Right cardiac atrium (tissue), 5 donors: ENCODE data around the gene MACROD2. TPM values are rescaled to one million over a fixed set of nuclear protein-coding genes. Genes with fewer than 3 reads are reported as not detected.

Source experiments
- ATAC-seq, 2 donors: fragments of 200-7000 bp; cut with Tn5 transposase; one replicate each; pipeline versions ENCODE4 v1.8.0 to v1.9.1; 2020; ENCODE audit warnings: moderate library complexity in 2 of 2, mild to moderate bottlenecking in 1 of 2
- DNase-seq, 3 donors: peaks; one replicate each; pipeline ENCODE4 v3.0.0-alpha.2; 2020
- H3K27ac ChIP-seq: one replicate; pipeline ENCODE4 v1.5.1; 2013; ENCODE audit warnings: mild to moderate bottlenecking, low read length, control low read depth, moderate library complexity
- H3K27me3 ChIP-seq: one replicate; pipeline ENCODE4 v1.6.1; 2013; ENCODE audit not compliant: control insufficient read depth, insufficient read depth
- H3K4me1 ChIP-seq: one replicate; pipeline ENCODE4 v1.6.1; 2013; ENCODE audit warnings: low read length; ENCODE audit not compliant: control insufficient read depth, insufficient read depth
- H3K4me3 ChIP-seq: one replicate; pipeline ENCODE4 v1.5.1; 2013; ENCODE audit warnings: low read length, control low read depth
- H3K9me3 ChIP-seq: one replicate; pipeline ENCODE4 v1.6.1; 2013; ENCODE audit warnings: low read length; ENCODE audit not compliant: control insufficient read depth
- WGBS: extraction: QIAGEN DNeasy Blood & Tissue Kit; methylation state at CpG from one replicate; pipeline ENCODE4 v1.1.7; 2013; 5-methylcytosine and 5-hydroxymethylcytosine counted together
- intact Hi-C, 4 donors: fragments of 100-400 bp; cut with DNase I; formaldehyde crosslinking; loops; one replicate each; pipeline versions ENCODE4 v1.11.0 to v1.14.0; 2022 to 2023
- polyA plus RNA-seq: library from polyadenylated mRNA; stranded (reverse); fragments of 200-250 nt; gene quantifications from one replicate; pipeline ENCODE4 v1.2.3, GENCODE V29; 2013
- total RNA-seq, 4 donors: library from RNA; stranded (reverse); fragmentation: NEBNext Ultra II Directional; extraction: Animal tissue kit (Norgen Biotek cat#: 25700); gene quantifications; one replicate each; pipeline ENCODE4 v1.2.1, GENCODE V29; 2021
- donor health status: healthy with polysubstance abuse.
- donor health status: DM: no; HTN: yes; CAD: no.
- donor health status: DM: no; HTN: no; CAD: no.
- donor health status: DM: no; HTN: yes; CAD: no; lungs with severe emphysema.
- donor health status: DM: yes; HTN: yes; CAD: no.

Gene MACROD2
- total and polyA plus RNA-seq, 5 donors: 0.61 to 4.4 (median 2.4) TPM

DNA sequence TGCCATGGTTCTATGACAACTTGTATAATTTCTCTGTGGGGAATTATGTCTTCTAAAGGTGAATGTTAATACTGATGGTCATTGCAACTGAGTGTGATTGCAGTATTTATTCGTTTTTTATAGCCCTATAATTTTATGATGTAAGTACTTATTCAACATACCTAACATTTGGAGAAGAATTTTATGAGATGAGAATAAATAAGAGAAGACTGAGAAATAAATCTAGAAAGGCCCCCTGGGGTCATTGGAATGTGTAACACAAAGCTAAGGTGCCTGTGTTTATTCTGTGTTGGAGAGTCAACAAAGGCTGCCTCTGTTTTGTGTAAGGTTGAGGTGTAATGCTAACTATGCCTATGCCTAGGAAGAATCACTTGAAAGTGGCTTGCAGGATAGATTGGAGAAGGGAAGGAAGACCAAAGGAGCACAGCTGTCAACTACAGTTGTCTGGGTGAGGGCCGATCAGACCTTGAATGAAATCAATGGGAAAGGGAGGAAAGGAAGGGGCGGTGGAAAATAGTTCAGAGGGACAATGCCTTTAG is 1501.3 kb downstream of the MACROD2 start:
- DNase-seq (no peak), ATAC-seq (no peak)
- Histone ChIP-seq H3K27ac (no peak overlapping the region), H3K4me3 (no peak overlapping the region), H3K4me1 (no peaks in the 10 kb centered on the region), H3K27me3 (no peaks in the 10 kb centered on the region), H3K9me3 (no peaks in the 10 kb centered on the region)
- 83% methylated on average over 3 of the region's 3 CpGs for WGBS
- intact Hi-C loops: no loop called here

DNA sequence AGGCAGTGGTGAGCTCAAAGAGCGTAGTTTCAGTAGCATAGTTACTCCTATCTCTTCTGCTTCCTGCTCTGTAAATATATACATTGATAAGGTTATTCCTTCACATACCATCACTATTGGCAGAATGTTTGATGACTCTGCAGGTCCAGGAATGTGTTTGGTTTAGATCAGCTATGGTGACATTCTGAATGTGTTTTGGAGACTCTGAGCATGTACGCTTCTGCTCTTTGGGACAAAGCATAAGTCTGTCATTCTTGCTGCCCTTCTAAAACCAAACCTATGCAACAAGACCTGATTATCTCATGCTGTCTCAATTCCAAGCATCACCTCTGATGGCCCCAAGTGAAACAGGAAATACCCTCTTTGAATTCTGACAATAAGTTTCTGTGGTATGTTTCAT is 1503.6 kb downstream of the MACROD2 start:
- Histone ChIP-seq H3K4me1 (no peaks in the 10 kb centered on the region), H3K27ac (no peak overlapping the region), H3K4me3 (no peak overlapping the region), H3K9me3 (no peaks in the 10 kb centered on the region), H3K27me3 (no peaks in the 10 kb centered on the region)
- intact Hi-C loops: no loop called here
- DNase-seq (no peak), ATAC-seq (no peak)
- WGBS: 90% methylated on average over 2 of the region's 2 CpGs

DNA sequence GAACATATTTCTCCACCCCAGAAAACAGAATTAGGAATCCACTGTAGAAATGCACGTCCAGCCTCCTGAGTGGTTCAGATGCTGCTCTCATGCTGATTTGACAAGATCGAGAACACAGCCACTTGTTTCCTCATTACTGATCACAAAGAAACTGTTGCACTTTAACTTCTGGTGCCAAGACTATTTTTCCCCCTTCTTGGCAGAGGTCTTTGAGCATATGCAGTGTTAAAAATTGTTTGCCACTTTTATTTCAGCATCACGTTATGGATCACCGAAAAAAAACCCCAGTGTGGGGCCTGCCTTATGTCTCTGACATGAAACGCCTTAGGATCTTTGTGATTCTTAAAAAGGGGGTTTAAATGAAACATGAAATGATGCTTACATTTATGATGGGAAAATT is 1511.0 kb downstream of the MACROD2 start:
- Histone ChIP-seq H3K27ac (no peak overlapping the region), H3K27me3 (no peaks in the 10 kb centered on the region), H3K9me3 (no peaks in the 10 kb centered on the region), H3K4me1 (no peaks in the 10 kb centered on the region), H3K4me3 (no peak overlapping the region)
- intact Hi-C loops: no loop called here
- DNase-seq: no peak
- no peak for ATAC-seq
- 75% methylated on average over 5 of the region's 5 CpGs for WGBS

DNA sequence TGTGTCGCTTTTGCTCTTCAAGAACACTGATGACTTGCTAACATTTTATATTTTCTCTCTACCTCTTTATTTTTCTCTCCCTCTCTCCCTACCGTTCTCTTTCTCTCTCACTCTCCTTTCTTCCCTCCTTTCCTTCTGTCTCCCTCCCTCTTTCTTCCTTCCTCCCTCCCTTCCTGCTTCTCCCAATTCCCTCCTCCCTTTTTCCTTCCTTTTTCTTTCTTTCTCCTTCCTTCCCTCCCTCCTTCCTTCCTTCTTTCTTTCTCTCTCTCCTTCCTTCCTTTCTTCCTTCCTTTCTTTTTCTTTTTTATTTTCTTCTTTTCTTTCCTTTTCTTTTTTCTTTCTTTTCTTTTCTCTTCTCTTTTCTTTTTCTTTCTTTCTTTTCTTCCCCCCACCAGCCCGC is 1511.8 kb downstream of the MACROD2 start:
- DNase-seq (no peak), ATAC-seq (no peak)
- Histone ChIP-seq H3K4me1 (no peaks in the 10 kb centered on the region), H3K27me3 (no peaks in the 10 kb centered on the region), H3K4me3 (no peak overlapping the region), H3K9me3 (no peaks in the 10 kb centered on the region), H3K27ac (no peak overlapping the region)
- 88% methylated on average over 3 of the region's 3 CpGs for WGBS
- intact Hi-C loops: no loop called here

DNA sequence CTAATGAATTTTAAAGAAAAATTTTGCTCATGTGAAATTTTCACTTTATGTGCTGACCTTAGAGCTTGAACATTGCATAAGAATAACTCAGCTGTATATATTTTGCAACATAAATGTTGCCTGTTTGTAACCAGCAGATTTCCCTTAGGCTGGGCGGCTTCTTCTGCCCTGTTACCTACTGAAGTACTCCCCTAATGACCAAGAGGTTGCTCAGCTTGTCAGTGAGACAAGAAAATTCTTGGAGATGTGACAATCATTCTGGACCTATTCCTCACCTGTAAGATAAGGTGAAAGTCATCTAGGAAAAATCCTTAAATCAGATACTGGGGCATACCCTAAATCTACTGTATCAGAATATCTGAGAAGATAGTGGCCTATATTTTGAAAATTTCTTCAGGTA is 1516.2 kb downstream of the MACROD2 start:
- 92% methylated on average over 1 of the region's 1 CpG for WGBS

DNA sequence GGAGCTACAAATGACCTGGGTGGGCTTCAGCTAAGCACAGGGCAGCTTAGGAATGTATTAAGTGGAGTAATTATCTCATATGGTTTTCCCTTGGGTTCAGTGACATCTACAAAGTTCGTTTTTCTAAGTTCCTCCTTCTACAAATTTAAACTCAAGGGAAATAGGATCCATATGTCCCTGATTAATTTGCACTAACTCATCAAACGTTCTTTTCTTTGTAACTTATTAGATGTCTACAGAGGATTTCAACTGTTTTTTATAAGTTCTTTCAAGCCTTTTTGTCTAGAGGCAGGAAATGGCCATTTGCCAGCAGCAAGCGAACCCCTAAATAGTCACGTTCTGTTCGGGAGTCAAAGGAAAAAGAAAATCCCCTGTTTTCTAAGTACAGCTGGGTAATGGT is 1517.6 kb downstream of the MACROD2 start:
- H3K27me3 ChIP-seq: no peaks in the 10 kb centered on the region
- no peak overlapping the region for H3K4me3 ChIP-seq
- WGBS: 42% methylated on average over 5 of the region's 5 CpGs
- DNase-seq: no peak
- no peak overlapping the region for H3K27ac ChIP-seq
- ATAC-seq: no peak
- no peaks in the 10 kb centered on the region for H3K4me1 ChIP-seq
- H3K9me3 ChIP-seq: no peaks in the 10 kb centered on the region
- intact Hi-C loops: no loop called here

More for the DNA sequence above, 1516.2 kb downstream of the MACROD2 start:
- no peaks in the 10 kb centered on the region for H3K9me3 ChIP-seq
- intact Hi-C loops: no loop called here
- DNase-seq: no peak
- no peaks in the 10 kb centered on the region for H3K27me3 ChIP-seq
- no peaks in the 10 kb centered on the region for H3K4me1 ChIP-seq
- no peak overlapping the region for H3K4me3 ChIP-seq
- ATAC-seq: no peak
- no peak overlapping the region for H3K27ac ChIP-seq

DNA sequence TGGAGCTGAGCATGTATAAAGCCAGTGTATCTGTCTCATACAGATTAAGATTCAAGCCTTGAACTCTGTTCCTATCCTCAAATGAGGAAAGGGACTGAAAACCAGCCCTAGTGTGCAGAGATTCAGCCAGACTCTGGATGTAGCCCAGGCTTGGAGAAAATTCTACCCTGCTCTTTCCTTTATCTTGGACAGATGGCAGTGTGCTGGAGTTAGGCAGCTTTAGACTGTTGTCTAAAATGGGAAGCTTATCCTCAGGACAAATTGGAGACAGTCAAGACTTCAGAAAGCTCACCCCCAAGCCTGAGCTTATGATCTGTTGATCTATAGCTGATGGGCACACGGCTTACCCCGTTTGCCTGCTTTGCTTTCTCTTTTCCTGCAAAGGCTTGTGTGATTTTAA is 1520.4 kb downstream of the MACROD2 start:
- Histone ChIP-seq H3K27me3 (no peaks in the 10 kb centered on the region), H3K27ac (no peak overlapping the region), H3K4me3 (no peak overlapping the region), H3K4me1 (no peaks in the 10 kb centered on the region), H3K9me3 (no peaks in the 10 kb centered on the region)
- intact Hi-C loops: no loop called here
- 59% methylated on average over 2 of the region's 2 CpGs for WGBS
- DNase-seq (no peak), ATAC-seq (no peak)

DNA sequence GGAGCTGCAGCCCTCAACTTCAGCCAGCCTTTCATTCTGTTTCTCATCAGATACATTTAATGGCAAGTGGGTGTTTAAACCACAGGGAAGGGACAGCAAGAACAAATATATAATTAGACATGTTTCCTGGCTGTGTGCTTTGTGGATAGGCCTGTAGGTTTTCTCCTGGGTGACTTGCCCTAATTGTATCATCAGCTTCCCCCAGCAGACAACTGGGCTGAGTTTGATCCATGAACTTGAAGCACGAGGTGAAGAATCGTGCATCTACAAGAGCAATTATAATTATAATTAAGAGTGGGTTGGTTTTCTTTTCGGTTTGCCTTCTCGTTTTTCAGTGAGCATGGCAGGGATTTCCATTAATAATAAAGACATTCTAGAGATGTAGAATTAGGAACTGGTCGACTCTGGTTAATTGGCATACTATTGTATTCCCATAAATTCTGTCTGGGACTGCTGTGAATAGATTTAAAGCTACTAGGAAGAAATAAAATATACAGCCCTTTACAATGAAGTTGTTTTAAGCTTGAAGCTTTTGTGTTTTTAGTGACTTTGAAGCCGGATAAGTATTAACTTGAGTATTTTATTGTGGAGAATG is 1525.7 kb downstream of the MACROD2 start:
- intact Hi-C loops: no loop called here
- no peak overlapping the region for H3K27ac ChIP-seq
- H3K4me1 ChIP-seq: no peaks in the 10 kb centered on the region
- H3K27me3 ChIP-seq: no peaks in the 10 kb centered on the region
- no peaks in the 10 kb centered on the region for H3K9me3 ChIP-seq
- WGBS: 89% methylated on average over 6 of the region's 6 CpGs
- no peak for DNase-seq
- no peak overlapping the region for H3K4me3 ChIP-seq
- ATAC-seq: no peak

DNA sequence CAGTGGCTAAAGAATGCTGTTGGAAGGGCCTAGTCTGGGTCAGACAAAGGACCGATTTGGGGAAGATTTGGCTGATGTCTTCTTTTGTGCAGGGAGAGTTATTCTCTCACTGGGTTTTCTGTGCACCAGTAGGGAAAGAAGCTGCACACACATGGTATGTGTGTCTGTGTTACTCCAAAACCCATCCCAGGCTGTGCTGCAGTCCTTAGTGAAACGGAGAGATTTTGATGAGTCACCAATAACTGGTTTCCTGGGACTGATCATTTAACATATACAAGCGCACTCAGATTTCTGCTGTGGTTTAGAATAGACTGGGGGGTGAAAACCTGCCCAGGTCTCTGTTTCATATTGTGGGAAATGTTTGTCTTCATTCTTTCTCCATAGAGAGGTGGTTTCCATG is 1528.1 kb downstream of the MACROD2 start:
- Histone ChIP-seq H3K4me1 (no peaks in the 10 kb centered on the region), H3K4me3 (no peak overlapping the region), H3K27ac (no peak overlapping the region), H3K27me3 (no peaks in the 10 kb centered on the region), H3K9me3 (no peaks in the 10 kb centered on the region)
- WGBS: 81% methylated on average over 3 of the region's 3 CpGs
- DNase-seq (no peak), ATAC-seq (no peak)
- intact Hi-C loops: no loop called here

DNA sequence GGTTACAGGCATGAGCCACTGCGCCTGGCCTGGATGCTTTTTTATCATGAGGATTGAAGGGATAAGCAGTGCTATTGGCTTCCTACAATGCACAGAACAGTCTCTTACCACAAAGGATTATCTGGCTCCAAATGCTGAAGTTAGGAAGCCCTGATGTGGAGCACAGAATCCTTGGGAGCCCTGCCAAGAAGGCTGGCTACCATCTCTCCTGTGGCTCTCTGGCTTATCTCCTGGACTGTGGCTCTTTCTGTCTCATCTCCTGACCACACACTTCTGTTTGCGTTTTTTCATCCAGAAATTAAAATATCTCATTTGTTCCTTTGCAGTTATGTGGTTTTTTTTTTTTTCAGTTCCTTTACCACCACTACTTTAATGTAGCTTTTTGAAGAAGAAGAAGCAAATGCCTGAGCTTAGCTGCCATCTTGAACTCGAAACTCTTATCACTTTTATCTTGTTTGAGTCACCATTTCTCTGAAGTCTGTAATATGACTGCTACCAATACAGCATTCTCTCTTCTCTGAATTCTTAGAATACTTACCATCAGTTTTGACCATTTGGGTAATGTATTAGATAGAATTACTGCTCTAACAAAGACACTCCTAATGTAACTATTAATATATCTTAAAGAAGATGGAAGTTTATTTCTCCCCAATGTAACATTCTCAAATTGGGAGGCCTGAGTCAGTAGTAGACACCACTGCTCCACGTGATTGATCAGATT is 1533.2 kb downstream of the MACROD2 start:
- H3K4me1 ChIP-seq: no peaks in the 10 kb centered on the region
- ATAC-seq (no peak), DNase-seq (peak in 1 of 3 donors; percentile 54)
- intact Hi-C loops: no loop called here
- H3K4me3 ChIP-seq: no peak overlapping the region
- WGBS: 55% methylated on average over 4 of the region's 4 CpGs
- no peaks in the 10 kb centered on the region for H3K9me3 ChIP-seq
- no peaks in the 10 kb centered on the region for H3K27me3 ChIP-seq
- H3K27ac ChIP-seq: no peak overlapping the region

DNA sequence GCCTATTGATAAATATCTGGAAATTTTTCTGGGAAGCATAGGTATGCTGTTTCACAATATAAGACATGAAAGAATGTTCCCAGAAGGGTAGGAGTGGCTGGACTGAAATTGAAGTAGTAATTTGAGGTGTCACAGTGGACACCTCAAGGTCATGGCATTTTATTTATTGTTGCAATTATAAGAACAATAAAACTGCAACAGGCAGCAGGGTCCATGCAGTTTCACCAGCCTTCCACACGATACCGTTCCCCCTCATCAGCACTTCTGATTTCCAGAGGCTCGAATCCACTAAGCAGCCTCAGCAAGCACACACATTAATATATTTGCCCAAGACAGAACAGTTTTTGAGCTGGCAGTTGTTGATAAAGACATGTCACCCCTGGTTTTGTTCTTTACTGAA is 1540.5 kb downstream of the MACROD2 start:
- Histone ChIP-seq H3K27ac (no peak overlapping the region), H3K4me3 (no peak overlapping the region), H3K27me3 (no peaks in the 10 kb centered on the region), H3K9me3 (no peaks in the 10 kb centered on the region), H3K4me1 (no peaks in the 10 kb centered on the region)
- DNase-seq (no peak), ATAC-seq (no peak)
- WGBS: 96% methylated on average over 3 of the region's 3 CpGs
- intact Hi-C loops: no loop called here
